Right lobe of liver (tissue), 4 donors: ENCODE measurements around the gene DPP7.

ENCODE experiments used
- POLR2A ChIP-seq: fragments of 450-650 bp; IDR thresholded peaks from one replicate; pipeline ENCODE4 v1.6.1; 2017; ENCODE audit warnings: antibody characterized with exemption, mild to moderate bottlenecking
- TF ChIP-seq, protein P1 (sequence below), 4 donors: fragments of 200-600 bp in 3 of 4; fragments of 450-650 bp in 1 of 4; IDR thresholded peaks; one replicate each; pipeline versions ENCODE4 v1.5.1 to v1.8.0; 2016 to 2022; ENCODE audit warnings: antibody characterized with exemption in 4 of 4, mild to moderate bottlenecking in 2 of 4
- donor health status: DM: no; HTN: no; CAD: no.
- donor health status: DM: no; HTN: no; CAD: no.
- donor health status: DM: no; HTN: yes; CAD: no.

GRCh38 chr9:137067860-137068538 is 46.5 kb downstream of the DPP7 start:
- TF ChIP-seq, protein P1, sequence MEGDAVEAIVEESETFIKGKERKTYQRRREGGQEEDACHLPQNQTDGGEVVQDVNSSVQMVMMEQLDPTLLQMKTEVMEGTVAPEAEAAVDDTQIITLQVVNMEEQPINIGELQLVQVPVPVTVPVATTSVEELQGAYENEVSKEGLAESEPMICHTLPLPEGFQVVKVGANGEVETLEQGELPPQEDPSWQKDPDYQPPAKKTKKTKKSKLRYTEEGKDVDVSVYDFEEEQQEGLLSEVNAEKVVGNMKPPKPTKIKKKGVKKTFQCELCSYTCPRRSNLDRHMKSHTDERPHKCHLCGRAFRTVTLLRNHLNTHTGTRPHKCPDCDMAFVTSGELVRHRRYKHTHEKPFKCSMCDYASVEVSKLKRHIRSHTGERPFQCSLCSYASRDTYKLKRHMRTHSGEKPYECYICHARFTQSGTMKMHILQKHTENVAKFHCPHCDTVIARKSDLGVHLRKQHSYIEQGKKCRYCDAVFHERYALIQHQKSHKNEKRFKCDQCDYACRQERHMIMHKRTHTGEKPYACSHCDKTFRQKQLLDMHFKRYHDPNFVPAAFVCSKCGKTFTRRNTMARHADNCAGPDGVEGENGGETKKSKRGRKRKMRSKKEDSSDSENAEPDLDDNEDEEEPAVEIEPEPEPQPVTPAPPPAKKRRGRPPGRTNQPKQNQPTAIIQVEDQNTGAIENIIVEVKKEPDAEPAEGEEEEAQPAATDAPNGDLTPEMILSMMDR (IDR thresholded peaks at IDR 0.05): peak; percentile 76 to 81 (median 78)
- no peak for TF ChIP-seq POLR2A
